Trophoblast cell (in vitro differentiated cells and primary cell): Measurements from ENCODE around the gene SQSTM1.
A peak's percentile ranks its signal among the peaks of the same experiment; 100 is the strongest.

ENCODE experiments used
- DNase-seq, 2 donors: peaks; one replicate each; pipeline ENCODE4 v3.0.0-alpha.2; 2016
- H2AFZ ChIP-seq: 2 replicates; pipeline ENCODE4 v1.6.1; 2013; ENCODE audit warnings: low read length, moderate library complexity, mild to moderate bottlenecking; ENCODE audit not compliant: insufficient read depth, poor library complexity
- H2AK5ac ChIP-seq: 2 replicates; pipeline ENCODE4 v1.6.1; 2013; ENCODE audit warnings: mild to moderate bottlenecking, low read length
- H2BK120ac ChIP-seq: 2 replicates; pipeline ENCODE4 v1.6.1; 2013; ENCODE audit warnings: low read length, mild to moderate bottlenecking, moderate library complexity; ENCODE audit not compliant: insufficient read depth, poor library complexity
- H2BK12ac ChIP-seq: 2 replicates; pipeline ENCODE4 v1.6.1; 2013; ENCODE audit warnings: mild to moderate bottlenecking, low read length, moderate library complexity
- H2BK5ac ChIP-seq: 2 replicates; pipeline ENCODE4 v1.6.1; 2013; ENCODE audit warnings: low read length, low read depth, moderate library complexity, mild to moderate bottlenecking; ENCODE audit not compliant: poor library complexity
- H3K14ac ChIP-seq: 2 replicates; pipeline ENCODE4 v1.6.1; 2013; ENCODE audit warnings: mild to moderate bottlenecking, low read length
- H3K18ac ChIP-seq: 2 replicates; pipeline ENCODE4 v1.6.1; 2013; ENCODE audit warnings: mild to moderate bottlenecking, low read length
- H3K23ac ChIP-seq: 2 replicates; pipeline ENCODE4 v1.6.1; 2013; ENCODE audit warnings: low read length
- H3K27ac ChIP-seq: 2 replicates; pipeline ENCODE4 v1.5.1; 2013; ENCODE audit warnings: low read depth, mild to moderate bottlenecking, inconsistent platforms, low read length, moderate library complexity
- H3K27me3 ChIP-seq: 2 replicates; pipeline ENCODE4 v1.6.1; 2013; ENCODE audit warnings: inconsistent platforms, mild to moderate bottlenecking, low read length, moderate library complexity; ENCODE audit not compliant: insufficient read depth
- H3K36me3 ChIP-seq, 2 experiments: 1 replicate in 1 of 2; 2 replicates in 1 of 2; pipeline ENCODE4 v1.6.1; 2013; ENCODE audit warnings: low read length in 2 of 2, mild to moderate bottlenecking in 2 of 2, moderate library complexity in 1 of 2; ENCODE audit not compliant: insufficient read depth in 2 of 2, control insufficient read depth in 1 of 2
- H3K4ac ChIP-seq: 2 replicates; pipeline ENCODE4 v1.6.1; 2013; ENCODE audit warnings: low read depth, mild to moderate bottlenecking, low read length, moderate library complexity
- H3K4me1 ChIP-seq, 2 experiments: 1 replicate in 1 of 2; 2 replicates in 1 of 2; pipeline ENCODE4 v1.6.1; 2013; ENCODE audit warnings: low read length in 2 of 2, mild to moderate bottlenecking in 2 of 2, moderate library complexity in 1 of 2; ENCODE audit not compliant: insufficient read depth in 2 of 2, control insufficient read depth in 1 of 2
- H3K4me2 ChIP-seq: 2 replicates; pipeline ENCODE4 v1.6.1; 2013; ENCODE audit warnings: inconsistent platforms, mild to moderate bottlenecking, low read length, moderate library complexity
- H3K4me3 ChIP-seq: 2 replicates; pipeline ENCODE4 v1.5.1; 2013; ENCODE audit warnings: mild to moderate bottlenecking, low read depth, low read length, inconsistent platforms
- H3K79me1 ChIP-seq: one replicate; pipeline ENCODE4 v1.6.1; 2013; ENCODE audit warnings: low read length
- H3K79me2 ChIP-seq: 2 replicates; pipeline ENCODE4 v1.6.1; 2013; ENCODE audit warnings: low read length, mild to moderate bottlenecking; ENCODE audit not compliant: control insufficient read depth, insufficient read depth, poor library complexity
- H3K9ac ChIP-seq: 2 replicates; pipeline ENCODE4 v1.6.1; 2013; ENCODE audit warnings: mild to moderate bottlenecking, low read length
- H3K9me3 ChIP-seq: 2 replicates; pipeline ENCODE4 v1.6.1; 2013; ENCODE audit warnings: low read depth, mild to moderate bottlenecking, control low read depth, inconsistent platforms, low read length; ENCODE audit not compliant: insufficient read depth
- H4K12ac ChIP-seq: 2 replicates; pipeline ENCODE4 v1.6.1; 2013; ENCODE audit warnings: low read depth, mild to moderate bottlenecking, low read length, moderate library complexity
- H4K8ac ChIP-seq: 2 replicates; pipeline ENCODE4 v1.6.1; 2013; ENCODE audit warnings: low read depth, mild to moderate bottlenecking, low read length, moderate library complexity
- H4K91ac ChIP-seq: one replicate; pipeline ENCODE4 v1.6.1; 2013; ENCODE audit warnings: low read depth, mild to moderate bottlenecking, low read length, moderate library complexity
- WGBS: extraction: QIAGEN DNeasy Blood & Tissue Kit; methylation state at CpG from one replicate; pipeline ENCODE4 v1.1.7; 2013; ENCODE audit warnings: missing lambda C conversion rate; ENCODE audit not compliant: insufficient read length, insufficient coverage; ENCODE audit errors: extremely low coverage; 5-methylcytosine and 5-hydroxymethylcytosine counted together

Gene SQSTM1

GRCh38 chr5:179840321-179840720 lies 19.6 kb downstream of the SQSTM1 start:
- no peak overlapping the region for H3K23ac ChIP-seq
- H3K36me3 ChIP-seq: peaks cover 45 to 49% of the 10 kb centered on the region in 2 experiments
- no peak overlapping the region for H2AFZ ChIP-seq
- H3K9me3 ChIP-seq: no peaks in the 10 kb centered on the region
- no peak overlapping the region for H2BK120ac ChIP-seq
- no CpG with 5 or more reads among the region's 11 CpGs for WGBS
- H2BK5ac ChIP-seq: no peak overlapping the region
- H3K4ac ChIP-seq: no peak overlapping the region
- no peak overlapping the region for H2BK12ac ChIP-seq
- no peak overlapping the region for H4K91ac ChIP-seq
- H3K4me2 ChIP-seq: no peak overlapping the region
- no peak overlapping the region for H3K14ac ChIP-seq
- H3K9ac ChIP-seq: no peak overlapping the region
- no peaks in the 10 kb centered on the region for H3K4me1 ChIP-seq
- H4K8ac ChIP-seq: no peak overlapping the region
- H3K79me2 ChIP-seq: no peaks in the 10 kb centered on the region
- H4K12ac ChIP-seq: no peak overlapping the region
- H3K27ac ChIP-seq: no peak overlapping the region
- no peaks in the 10 kb centered on the region for H3K27me3 ChIP-seq
- H3K79me1 ChIP-seq: no peaks in the 10 kb centered on the region
- H2AK5ac ChIP-seq: no peak overlapping the region
- no peak overlapping the region for H3K4me3 ChIP-seq
- no peak overlapping the region for H3K18ac ChIP-seq
- peak in 1 of 2 donors; percentile 14 for DNase-seq

GRCh38 chr5:179840766-179841165 lies 20.1 kb downstream of the SQSTM1 start:
- Histone ChIP-seq H3K23ac (no peak overlapping the region), H3K18ac (no peak overlapping the region), H3K9me3 (peaks cover 1% of the 10 kb centered on the region), H3K9ac (no peak overlapping the region), H2BK5ac (no peak overlapping the region), H2BK12ac (no peak overlapping the region), H3K4me1 (no peaks in the 10 kb centered on the region), H3K14ac (no peak overlapping the region), H2AFZ (no peak overlapping the region), H3K79me2 (no peaks in the 10 kb centered on the region), H2BK120ac (no peak overlapping the region), H2AK5ac (no peak overlapping the region), H3K36me3 (peaks cover 46 to 49% of the 10 kb centered on the region in 2 experiments), H4K8ac (no peak overlapping the region), H4K91ac (no peak overlapping the region), H3K4me2 (no peak overlapping the region), H3K27me3 (no peaks in the 10 kb centered on the region), H3K4ac (no peak overlapping the region), H3K79me1 (no peaks in the 10 kb centered on the region), H3K27ac (no peak overlapping the region), H3K4me3 (no peak overlapping the region), H4K12ac (no peak overlapping the region)
- DNase-seq: peak in 1 of 2 donors; percentile 24
- WGBS: no CpG with 5 or more reads among the region's 17 CpGs

- H3K23ac ChIP-seq: no peak overlapping the region
- H2BK120ac ChIP-seq: no peak overlapping the region
- H3K14ac ChIP-seq: no peak overlapping the region
- H3K27me3 ChIP-seq: no peaks in the 10 kb centered on the region
- H4K12ac ChIP-seq: no peak overlapping the region
- H4K8ac ChIP-seq: no peak overlapping the region
- no peak overlapping the region for H3K4me2 ChIP-seq
- H2BK12ac ChIP-seq: no peak overlapping the region
- no peaks in the 10 kb centered on the region for H3K79me1 ChIP-seq
- no peak overlapping the region for H3K18ac ChIP-seq
- no peak overlapping the region for H3K9ac ChIP-seq
- no peak overlapping the region for H3K4me3 ChIP-seq
- WGBS: no CpG with 5 or more reads among the region's 9 CpGs
- no peak overlapping the region for H3K27ac ChIP-seq
- no peak overlapping the region for H2BK5ac ChIP-seq
- H3K36me3 ChIP-seq: peaks cover 42 to 44% of the 10 kb centered on the region in 2 experiments
- H3K4ac ChIP-seq: no peak overlapping the region
- no peak for DNase-seq
- no peaks in the 10 kb centered on the region for H3K4me1 ChIP-seq
- no peaks in the 10 kb centered on the region for H3K79me2 ChIP-seq
- no peak overlapping the region for H2AK5ac ChIP-seq
- H3K9me3 ChIP-seq: peaks cover 2% of the 10 kb centered on the region
- H4K91ac ChIP-seq: no peak overlapping the region
- no peak overlapping the region for H2AFZ ChIP-seq
These were observed 20.9 kb downstream of the SQSTM1 start for GRCh38 chr5:179841621-179842020.

DNA sequence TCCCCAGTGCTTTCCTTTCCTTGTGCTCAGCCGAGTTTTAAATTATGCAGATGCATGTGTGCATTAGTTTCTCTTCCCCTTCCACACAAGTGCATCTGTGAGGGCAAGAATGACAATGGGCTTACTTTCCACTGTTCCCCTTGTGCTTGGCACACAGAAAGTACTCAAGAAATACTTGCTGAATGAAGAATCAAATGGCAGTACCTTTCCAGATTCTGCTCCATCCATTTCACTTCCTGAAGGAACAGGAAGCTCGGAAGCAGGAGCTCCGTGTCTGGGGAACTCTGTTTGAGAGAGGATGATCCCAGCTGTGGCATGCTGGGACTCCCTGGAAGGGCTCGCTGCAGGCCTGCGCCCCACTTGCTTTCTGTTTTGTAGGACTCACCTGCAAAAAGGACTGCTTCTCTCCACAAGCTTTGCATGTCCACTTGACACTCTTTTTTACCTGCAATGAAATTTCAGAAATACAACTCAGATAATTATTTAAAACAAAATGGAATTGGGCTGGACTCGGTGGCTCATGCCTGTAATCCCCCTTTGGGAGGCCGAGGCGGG lies 32.4 kb downstream of the SQSTM1 start:
- Histone ChIP-seq H4K8ac (no peak overlapping the region), H4K12ac (no peak overlapping the region), H3K18ac (no peak overlapping the region), H3K4me3 (no peak overlapping the region), H2BK12ac (no peak overlapping the region), H3K9me3 (no peaks in the 10 kb centered on the region), H3K36me3 (peaks cover 25 to 29% of the 10 kb centered on the region in 2 experiments), H2BK120ac (no peak overlapping the region), H3K14ac (no peak overlapping the region), H3K27ac (no peak overlapping the region), H2AFZ (no peak overlapping the region), H3K27me3 (no peaks in the 10 kb centered on the region), H3K79me2 (no peaks in the 10 kb centered on the region), H3K4ac (no peak overlapping the region), H3K23ac (no peak overlapping the region), H3K4me1 (no peaks in the 10 kb centered on the region), H3K79me1 (no peaks in the 10 kb centered on the region), H2AK5ac (no peak overlapping the region), H4K91ac (no peak overlapping the region), H3K4me2 (no peak overlapping the region), H2BK5ac (no peak overlapping the region), H3K9ac (no peak overlapping the region)
- WGBS: no CpG with 5 or more reads among the region's 8 CpGs
- DNase-seq: no peak
